ENCODE results near the gene KIAA0513.

GRCh38 chr16:85036236-85037049 lies 8.8 kb downstream of the KIAA0513 start:
- no peak for TF ChIP-seq CTCF (IDR thresholded peaks at IDR 0.05)
- TF ChIP-seq EP300 (IDR thresholded peaks at IDR 0.05): no peak
